Stimulated activated CD4-positive, alpha-beta T cell treated with anti-CD3 and anti-CD28 coated beads, Interleukin-4, amount 100 ng/mL, for 48 hours (primary cell): ENCODE measurements around the gene FHIT.

Source experiments
- DNase-seq, 2 donors: peaks; one replicate each; pipeline ENCODE4 v3.0.0-alpha.2; 2020; ENCODE audit warnings: low read depth in 2 of 2

Gene FHIT

GRCh38 chr3:60291115-60291514 lies 960.1 kb downstream of the FHIT start:
- DNase-seq = no peak

- DNase-seq = no peak
Measured at GRCh38 chr3:60290122-60290492, 961.1 kb downstream of the FHIT start.

GRCh38 chr3:60289341-60290121 lies 961.7 kb downstream of the FHIT start:
- DNase-seq = no peak

GRCh38 chr3:60282866-60283265 lies 968.4 kb downstream of the FHIT start:
- DNase-seq = no peak

GRCh38 chr3:60281970-60282369 lies 969.3 kb downstream of the FHIT start:
- DNase-seq = no peak

GRCh38 chr3:60277361-60277800 lies 973.9 kb downstream of the FHIT start:
- no peak for DNase-seq

GRCh38 chr3:60276615-60277014 lies 974.6 kb downstream of the FHIT start:
- no peak for DNase-seq

GRCh38 chr3:60274646-60275045 lies 976.6 kb downstream of the FHIT start:
- no peak for DNase-seq

GRCh38 chr3:60274098-60274497 lies 977.2 kb downstream of the FHIT start:
- DNase-seq = no peak

- no peak for DNase-seq
Measured at GRCh38 chr3:60269829-60270266, 981.4 kb downstream of the FHIT start.

- no peak for DNase-seq
Measured at GRCh38 chr3:60269377-60269776, 981.9 kb downstream of the FHIT start.

GRCh38 chr3:60268123-60268522 lies 983.1 kb downstream of the FHIT start:
- DNase-seq = no peak

- no peak for DNase-seq
Measured at GRCh38 chr3:60266444-60266843, 984.8 kb downstream of the FHIT start.

- no peak for DNase-seq
Measured at GRCh38 chr3:60263191-60263590, 988.1 kb downstream of the FHIT start.

- no peak for DNase-seq
Measured at GRCh38 chr3:60262546-60262945, 988.7 kb downstream of the FHIT start.

GRCh38 chr3:60260546-60260945 lies 990.7 kb downstream of the FHIT start:
- DNase-seq = no peak

GRCh38 chr3:60250810-60251209 lies 1000.4 kb downstream of the FHIT start:
- DNase-seq = no peak

- no peak for DNase-seq
Measured at GRCh38 chr3:60250206-60250605, 1001.0 kb downstream of the FHIT start.

GRCh38 chr3:60246361-60246760 lies 1004.9 kb downstream of the FHIT start:
- no peak for DNase-seq

- no peak for DNase-seq
Measured at GRCh38 chr3:60243456-60243855, 1007.8 kb downstream of the FHIT start.

- DNase-seq = no peak
Measured at GRCh38 chr3:60240492-60240891, 1010.8 kb downstream of the FHIT start.

GRCh38 chr3:60238550-60238949 lies 1012.7 kb downstream of the FHIT start:
- DNase-seq = no peak

GRCh38 chr3:60229502-60229901 lies 1021.8 kb downstream of the FHIT start:
- no peak for DNase-seq

GRCh38 chr3:60228823-60229222 lies 1022.4 kb downstream of the FHIT start:
- no peak for DNase-seq
